ENCODE data around the gene TMEM132A.
A peak's percentile ranks its signal among the peaks of the same experiment; 100 is the strongest.

Gene TMEM132A

DNA sequence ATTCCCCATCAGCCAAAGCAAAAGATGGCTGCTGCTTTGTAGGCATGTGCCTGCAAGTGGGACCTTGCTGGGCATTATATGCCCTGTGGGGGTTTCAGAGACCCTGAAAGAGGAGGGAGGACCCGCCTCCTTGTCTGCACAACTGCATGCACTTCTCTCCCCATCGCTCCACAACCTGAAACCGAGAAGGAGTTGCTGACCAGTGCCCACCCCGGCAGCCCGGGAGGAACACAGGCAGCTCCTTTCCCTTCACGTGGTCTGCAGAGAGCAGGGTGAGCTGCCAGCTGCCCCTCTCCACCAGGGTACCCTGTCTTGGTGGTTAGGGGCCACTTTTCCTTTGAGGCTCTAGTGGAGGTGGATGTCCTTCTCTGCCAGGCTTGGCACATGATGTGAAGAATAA is 1.4 kb upstream of the TMEM132A start:
- no peak overlapping the region for H3K4me3 ChIP-seq (ENCODE audit: low read length)
- DNase-seq (ENCODE audit: low read depth), result no peak
- TF ChIP-seq, protein P1, sequence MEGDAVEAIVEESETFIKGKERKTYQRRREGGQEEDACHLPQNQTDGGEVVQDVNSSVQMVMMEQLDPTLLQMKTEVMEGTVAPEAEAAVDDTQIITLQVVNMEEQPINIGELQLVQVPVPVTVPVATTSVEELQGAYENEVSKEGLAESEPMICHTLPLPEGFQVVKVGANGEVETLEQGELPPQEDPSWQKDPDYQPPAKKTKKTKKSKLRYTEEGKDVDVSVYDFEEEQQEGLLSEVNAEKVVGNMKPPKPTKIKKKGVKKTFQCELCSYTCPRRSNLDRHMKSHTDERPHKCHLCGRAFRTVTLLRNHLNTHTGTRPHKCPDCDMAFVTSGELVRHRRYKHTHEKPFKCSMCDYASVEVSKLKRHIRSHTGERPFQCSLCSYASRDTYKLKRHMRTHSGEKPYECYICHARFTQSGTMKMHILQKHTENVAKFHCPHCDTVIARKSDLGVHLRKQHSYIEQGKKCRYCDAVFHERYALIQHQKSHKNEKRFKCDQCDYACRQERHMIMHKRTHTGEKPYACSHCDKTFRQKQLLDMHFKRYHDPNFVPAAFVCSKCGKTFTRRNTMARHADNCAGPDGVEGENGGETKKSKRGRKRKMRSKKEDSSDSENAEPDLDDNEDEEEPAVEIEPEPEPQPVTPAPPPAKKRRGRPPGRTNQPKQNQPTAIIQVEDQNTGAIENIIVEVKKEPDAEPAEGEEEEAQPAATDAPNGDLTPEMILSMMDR (IDR thresholded peaks at IDR 0.05; ENCODE audit: insufficient read depth, low read depth, low read length, missing control alignments), result no peak

DNA sequence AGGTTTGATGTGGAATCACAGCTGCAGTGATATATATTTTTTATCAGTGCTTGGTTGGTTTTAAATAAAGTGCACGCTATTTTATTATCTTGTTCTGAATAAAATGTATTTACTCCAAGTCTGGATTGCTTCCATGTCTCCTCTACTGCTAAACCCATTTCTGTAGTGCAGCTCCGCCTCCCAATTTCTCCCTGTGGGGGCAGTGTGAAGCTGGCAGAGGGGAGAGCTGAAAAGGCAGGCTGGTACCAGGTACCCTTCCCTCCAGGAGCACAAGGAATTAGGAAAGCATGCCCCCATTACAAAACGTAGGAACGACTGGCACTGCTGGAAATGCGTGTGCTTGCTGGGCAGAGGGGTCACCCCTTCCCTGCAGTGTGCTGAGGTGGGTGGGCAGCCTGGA is 934 bp upstream of the TMEM132A start:
- DNase-seq (ENCODE audit: low read depth), result no peak

DNA sequence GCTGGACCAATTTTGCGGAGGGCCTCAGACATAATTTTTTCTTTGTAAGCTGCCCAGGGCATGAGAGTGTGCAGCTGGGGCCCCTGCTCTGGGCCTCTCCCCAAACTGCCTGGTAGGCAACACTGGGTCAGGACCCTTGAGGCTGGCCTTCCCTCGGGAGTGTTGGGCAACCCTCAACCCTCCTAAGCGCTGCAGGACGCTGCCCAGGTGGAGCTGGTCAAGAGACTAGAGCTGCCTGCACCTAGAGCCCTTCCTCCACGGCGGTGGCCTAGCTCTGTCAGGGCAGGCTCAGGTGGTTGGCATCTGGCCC is 505 bp upstream of the TMEM132A start:
- DNase-seq (ENCODE audit: low read depth), result no peak
- TF ChIP-seq, protein P1 (IDR thresholded peaks at IDR 0.05; ENCODE audit: insufficient read depth, low read depth, low read length, missing control alignments), result no peak
- peak overlapping the region; percentile 68 for H3K4me3 ChIP-seq (ENCODE audit: low read length)

More for the DNA sequence above, 934 bp upstream of the TMEM132A start:
- H3K4me3 ChIP-seq (ENCODE audit: low read length), result no peak overlapping the region
- TF ChIP-seq, protein P1 (IDR thresholded peaks at IDR 0.05; ENCODE audit: insufficient read depth, low read depth, low read length, missing control alignments), result no peak

DNA sequence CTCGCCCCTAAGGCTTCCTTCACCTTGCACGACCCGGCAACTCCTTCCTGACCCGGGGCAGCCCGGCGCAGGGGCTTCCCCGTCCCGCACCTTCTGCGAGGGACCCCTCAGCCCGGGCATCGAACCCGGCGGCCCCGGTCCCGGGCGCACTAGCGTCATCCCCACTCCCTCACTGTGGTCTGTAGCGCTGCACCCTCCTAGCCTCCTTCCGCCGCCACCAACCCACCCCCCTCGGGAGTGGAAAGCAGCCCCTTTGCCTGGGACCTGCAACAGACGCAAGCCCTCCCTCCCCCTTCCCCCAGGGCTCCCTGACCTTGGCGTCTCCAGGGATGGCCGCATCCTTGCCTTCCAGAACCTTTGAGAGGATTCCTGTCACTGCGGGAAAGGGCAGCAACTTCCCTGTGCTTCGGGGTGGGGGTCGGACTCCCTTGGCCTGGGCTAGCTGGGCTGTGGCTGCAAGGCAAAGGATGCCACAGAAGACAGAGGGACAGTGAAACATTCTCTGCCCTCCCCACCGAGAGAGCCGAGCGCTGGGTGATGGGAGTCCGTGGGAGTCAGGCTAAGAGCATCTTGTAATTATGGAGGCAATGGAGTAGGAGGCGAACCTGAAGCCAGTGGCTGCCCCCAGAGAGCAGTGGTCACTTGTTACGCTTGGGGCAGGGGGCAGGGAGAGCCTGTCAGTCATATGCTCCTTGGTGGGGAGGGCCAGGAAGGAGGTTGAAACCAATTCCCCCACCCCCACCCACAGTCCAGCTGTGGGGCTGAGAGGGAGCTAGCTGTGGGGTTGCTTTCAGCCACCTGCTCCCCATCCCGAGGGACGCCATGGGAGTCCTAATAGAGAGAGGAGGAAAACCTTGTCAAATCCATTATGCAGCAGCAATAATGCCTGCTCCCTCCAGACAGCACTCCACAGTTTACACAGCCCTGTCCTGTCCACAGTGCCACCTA is 920 bp downstream of the TMEM132A start:
- TF ChIP-seq, protein P1 (IDR thresholded peaks at IDR 0.05; ENCODE audit: insufficient read depth, low read depth, low read length, missing control alignments), result no peak
- DNase-seq (ENCODE audit: low read depth), result peak; percentile 8
- peak overlapping the region; percentile 68 for H3K4me3 ChIP-seq (ENCODE audit: low read length)

DNA sequence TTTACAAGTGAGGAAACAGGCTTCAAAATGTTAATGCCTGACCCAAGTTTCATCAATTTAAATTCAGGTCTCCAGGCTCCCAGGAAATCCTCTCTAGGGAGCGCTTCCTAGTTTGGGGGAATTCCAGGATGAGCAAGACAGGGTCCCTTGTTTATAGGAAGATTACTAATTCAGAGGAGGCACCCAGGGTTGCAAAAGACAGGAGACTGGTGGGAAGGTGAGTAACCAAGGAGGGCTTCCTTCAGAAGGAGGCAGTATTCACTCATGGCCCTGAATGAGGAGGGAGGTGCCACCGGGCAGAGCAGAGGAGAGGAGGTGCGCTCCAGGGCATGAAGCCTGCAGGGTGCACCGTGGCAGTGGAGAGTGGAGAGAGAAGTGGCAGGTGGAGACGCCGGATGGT is 1.6 kb downstream of the TMEM132A start:
- TF ChIP-seq, protein P1 (IDR thresholded peaks at IDR 0.05; ENCODE audit: insufficient read depth, low read depth, low read length, missing control alignments), result no peak
- DNase-seq (ENCODE audit: low read depth), result peak; percentile 95
- H3K4me3 ChIP-seq (ENCODE audit: low read length), result no peak overlapping the region

DNA sequence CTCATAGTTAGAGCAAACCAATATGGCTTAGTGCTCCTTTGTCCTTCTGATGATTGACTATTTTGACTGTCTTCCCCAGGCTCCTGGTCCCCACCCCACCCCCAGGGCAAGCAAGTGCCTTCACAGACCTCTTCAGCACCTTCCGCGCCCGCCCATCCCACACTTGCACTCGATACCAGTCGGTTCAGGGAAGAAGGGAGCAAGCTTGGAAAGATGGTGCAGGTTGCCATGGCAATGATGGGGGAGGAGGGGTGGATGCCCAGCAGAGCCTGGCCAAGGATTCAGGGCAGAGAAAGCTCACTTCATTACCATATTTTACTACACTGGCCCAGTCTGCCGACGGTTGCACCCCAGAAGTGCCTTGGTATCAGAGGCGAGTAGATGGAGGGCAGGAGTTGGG is 2.2 kb downstream of the TMEM132A start:
- H3K4me3 ChIP-seq (ENCODE audit: low read length), result no peak overlapping the region
- no peak for DNase-seq (ENCODE audit: low read depth)
- TF ChIP-seq, protein P1 (IDR thresholded peaks at IDR 0.05; ENCODE audit: insufficient read depth, low read depth, low read length, missing control alignments), result no peak

Data from epithelial cell of esophagus (primary cell).